BLaER1 treated with 17β-estradiol and CSF1 and Interleukin-3, amounts not matched to agents 10 nM and 100 nM (cell line): ENCODE results near the gene SFTPA1.
"Not testable (repeated sequence)": the region's sequence is repeated elsewhere in the genome, so short reads cannot be mapped to it uniquely, and the experiment has no call there.

Experiments used
- H3K27ac ChIP-seq, 11 experiments: shearing (Covaris generic); formaldehyde crosslinking; 2 replicates each; pipeline ENCODE4 v1.8.1; 2022
- H3K27me3 ChIP-seq, 11 experiments: shearing (Covaris generic); formaldehyde crosslinking; 2 replicates each; pipeline ENCODE4 v1.8.1; 2022
- H3K36me3 ChIP-seq, 11 experiments: shearing (Covaris generic); formaldehyde crosslinking; 2 replicates each; pipeline ENCODE4 v1.8.1; 2022
- H3K4me1 ChIP-seq, 10 experiments: shearing (Covaris generic); formaldehyde crosslinking; 2 replicates each; pipeline ENCODE4 v1.8.1; 2022
- H3K4me2 ChIP-seq, 11 experiments: shearing (Covaris generic); formaldehyde crosslinking; 2 replicates each; pipeline ENCODE4 v1.8.1; 2022
- H3K4me3 ChIP-seq, 10 experiments: shearing (Covaris generic); formaldehyde crosslinking; 2 replicates each; pipeline ENCODE4 v1.8.1; 2022
- H3K9ac ChIP-seq, 11 experiments: shearing (Covaris generic); formaldehyde crosslinking; 2 replicates each; pipeline ENCODE4 v1.8.1; 2022
- H3K9me3 ChIP-seq, 11 experiments: shearing (Covaris generic); formaldehyde crosslinking; replicated peaks in 1 of 11; 2 replicates each; pipeline ENCODE4 v1.8.1; 2022
- H4K20me1 ChIP-seq, 11 experiments: shearing (Covaris generic); formaldehyde crosslinking; 2 replicates each; pipeline ENCODE4 v1.8.1; 2022
- Cebpa-rat ChIP-seq, 11 experiments: shearing (Covaris generic); IDR thresholded peaks; 2 replicates each; pipeline ENCODE4 v1.8.1; 2022

SFTPA1 gene

GRCh38 chr10:79604294-79604693, 6.4 kb upstream of the SFTPA1 start:
- peaks cover 0 to 15% (median 6%) of the 10 kb centered on the region in 11 experiments; a peak in 14 of 22 replicates for H3K9me3 ChIP-seq
- H4K20me1 ChIP-seq = no peaks in the 10 kb centered on the region
- no peak overlapping the region for H3K4me3 ChIP-seq
- no peak overlapping the region for H3K4me2 ChIP-seq
- no peaks in the 10 kb centered on the region for H3K27me3 ChIP-seq
- peaks cover 0 to 9% (median 2%) of the 10 kb centered on the region in 10 experiments; a peak in 5 of 20 replicates for H3K4me1 ChIP-seq
- no peak for TF ChIP-seq Cebpa-rat (IDR thresholded peaks at IDR 0.05)
- no peak overlapping the region for H3K27ac ChIP-seq
- H3K9ac ChIP-seq = no peak overlapping the region
- no peaks in the 10 kb centered on the region for H3K36me3 ChIP-seq

GRCh38 chr10:79605308-79605707, 5.4 kb upstream of the SFTPA1 start:
- Histone ChIP-seq H3K27me3 (no peaks in the 10 kb centered on the region), H3K4me3 (no peak overlapping the region), H3K27ac (no peak overlapping the region), H3K9me3 (peaks cover 0 to 9% (median 0%) of the 10 kb centered on the region in 11 experiments; a peak in 2 of 22 replicates), H3K9ac (no peak overlapping the region), H3K36me3 (no peaks in the 10 kb centered on the region), H4K20me1 (no peaks in the 10 kb centered on the region), H3K4me2 (no peak overlapping the region), H3K4me1 (peaks cover 0 to 11% (median 4%) of the 10 kb centered on the region in 10 experiments; a peak in 16 of 20 replicates)
- no peak for TF ChIP-seq Cebpa-rat (IDR thresholded peaks at IDR 0.05)

- no peaks in the 10 kb centered on the region for H4K20me1 ChIP-seq
- H3K9ac ChIP-seq = no peak overlapping the region
- no peak overlapping the region for H3K4me2 ChIP-seq
- no peaks in the 10 kb centered on the region for H3K36me3 ChIP-seq
- 0 out of 22 replicates have a peak, but pooled peaks cover 0 to under 1% (median 0%) of the 10 kb centered on the region in 11 experiments for H3K9me3 ChIP-seq
- no peak for TF ChIP-seq Cebpa-rat (IDR thresholded peaks at IDR 0.05)
- H3K4me1 ChIP-seq = peaks cover 0 to 11% (median 10%) of the 10 kb centered on the region in 10 experiments; a peak in 17 of 20 replicates
- H3K27ac ChIP-seq = no peak overlapping the region
- H3K27me3 ChIP-seq = no peaks in the 10 kb centered on the region
- no peak overlapping the region for H3K4me3 ChIP-seq
These were observed 2.0 kb upstream of the SFTPA1 start for GRCh38 chr10:79608505-79609375.

DNA sequence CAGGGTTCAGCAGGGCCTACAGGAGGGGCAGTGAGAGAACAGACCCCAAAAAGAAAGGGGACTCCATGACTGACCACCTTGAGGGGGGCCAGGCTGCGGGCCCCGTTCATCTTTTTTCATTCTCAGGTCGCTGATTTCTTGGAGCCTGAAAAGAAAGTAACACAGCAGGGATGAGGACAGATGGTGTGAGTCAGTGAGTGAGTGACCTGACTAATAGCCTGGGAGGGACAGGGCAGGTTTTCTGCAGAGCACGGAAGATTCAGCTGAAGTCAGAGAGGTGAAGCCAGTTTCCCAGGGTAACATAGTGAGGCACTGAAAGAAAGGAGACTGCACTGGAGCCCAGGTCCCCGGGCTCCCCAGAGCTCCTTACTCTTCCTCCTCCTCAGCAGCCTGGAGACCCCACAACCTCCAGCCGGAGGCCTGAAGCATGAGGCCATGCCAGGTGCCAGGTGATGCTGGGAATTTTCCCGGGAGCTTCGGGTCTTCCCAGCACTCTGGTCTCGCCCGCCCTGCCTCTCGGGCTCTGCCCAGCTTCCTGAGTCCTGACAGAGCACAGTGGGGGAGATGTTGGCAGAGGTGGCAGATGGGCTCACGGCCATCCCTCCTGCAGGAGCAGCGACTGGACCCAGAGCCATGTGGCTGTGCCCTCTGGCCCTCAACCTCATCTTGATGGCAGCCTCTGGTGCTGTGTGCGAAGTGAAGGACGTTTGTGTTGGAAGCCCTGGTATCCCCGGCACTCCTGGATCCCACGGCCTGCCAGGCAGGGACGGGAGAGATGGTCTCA, 646 bp downstream of the SFTPA1 start:
- not testable (repeated sequence) for H3K9ac ChIP-seq, H3K36me3 ChIP-seq, H3K4me3 ChIP-seq, H4K20me1 ChIP-seq, H3K9me3 ChIP-seq, H3K27me3 ChIP-seq, H3K27ac ChIP-seq
- H3K4me2 ChIP-seq = peak overlapping the region in 8 of 11 experiments; percentile 35 to 56 (median 41); a peak in 14 of 22 replicates
- H3K4me1 ChIP-seq = peaks cover 0 to 11% (median 10%) of the 10 kb centered on the region in 10 experiments; a peak in 17 of 20 replicates

GRCh38 chr10:79615577-79615976, 4.8 kb downstream of the SFTPA1 start:
- H3K4me1 ChIP-seq = peaks cover 0 to 7% (median 6%) of the 10 kb centered on the region in 10 experiments; a peak in 17 of 20 replicates
- peaks cover 0 to 15% (median 0%) of the 10 kb centered on the region in 11 experiments; a peak in 4 of 22 replicates for H3K9me3 ChIP-seq
- H3K27ac ChIP-seq = no peak overlapping the region
- H3K4me3 ChIP-seq = no peak overlapping the region
- no peaks in the 10 kb centered on the region for H4K20me1 ChIP-seq
- TF ChIP-seq Cebpa-rat (IDR thresholded peaks at IDR 0.05) = no peak
- H3K9ac ChIP-seq = no peak overlapping the region
- no peaks in the 10 kb centered on the region for H3K36me3 ChIP-seq
- no peaks in the 10 kb centered on the region for H3K27me3 ChIP-seq
- H3K4me2 ChIP-seq = no peak overlapping the region

GRCh38 chr10:79616164-79616563, 5.4 kb downstream of the SFTPA1 start:
- Histone ChIP-seq H3K9ac (no peak overlapping the region), H3K27me3 (no peaks in the 10 kb centered on the region), H3K4me1 (peaks cover 0 to 1% (median under 1%) of the 10 kb centered on the region in 10 experiments; a peak in 5 of 20 replicates), H3K4me3 (no peak overlapping the region), H3K4me2 (no peak overlapping the region), H3K36me3 (no peaks in the 10 kb centered on the region), H3K9me3 (peaks cover 0 to 15% (median 0%) of the 10 kb centered on the region in 11 experiments; a peak in 4 of 22 replicates), H4K20me1 (no peaks in the 10 kb centered on the region), H3K27ac (no peak overlapping the region)
- TF ChIP-seq Cebpa-rat (IDR thresholded peaks at IDR 0.05) = no peak

GRCh38 chr10:79623663-79624062, 12.9 kb downstream of the SFTPA1 start:
- not testable (repeated sequence) for H3K9ac ChIP-seq, H3K4me3 ChIP-seq, H3K27me3 ChIP-seq, H3K4me2 ChIP-seq, H3K36me3 ChIP-seq, H4K20me1 ChIP-seq, H3K4me1 ChIP-seq, H3K27ac ChIP-seq
- peaks cover 7 to 25% (median 14%) of the 10 kb centered on the region in 11 experiments; a peak in 19 of 22 replicates for H3K9me3 ChIP-seq

DNA sequence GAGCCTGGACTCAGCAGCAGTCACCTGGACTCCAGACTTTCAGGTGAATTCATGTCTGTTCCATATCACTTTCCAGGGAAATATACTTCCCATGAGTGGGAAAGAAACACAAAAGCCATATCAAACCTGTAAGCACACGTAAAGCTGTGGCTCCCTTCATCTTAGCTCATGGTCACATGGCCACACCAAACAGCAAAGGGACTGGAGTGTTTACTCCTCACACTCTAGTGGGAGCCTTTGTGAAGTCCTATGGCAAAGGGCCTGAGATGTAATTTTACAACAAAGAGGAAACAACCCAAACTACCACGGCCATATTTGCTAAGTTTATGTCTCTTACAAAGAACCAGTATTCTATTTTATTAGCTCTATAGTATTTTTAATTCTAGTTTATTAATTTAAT, 16.3 kb downstream of the SFTPA1 start:
- no peak overlapping the region for H3K27ac ChIP-seq
- no peak overlapping the region for H3K4me3 ChIP-seq
- TF ChIP-seq Cebpa-rat (IDR thresholded peaks at IDR 0.05) = no peak
- H4K20me1 ChIP-seq = no peaks in the 10 kb centered on the region
- no peaks in the 10 kb centered on the region for H3K36me3 ChIP-seq
- H3K9ac ChIP-seq = no peak overlapping the region
- H3K4me2 ChIP-seq = no peak overlapping the region
- H3K9me3 ChIP-seq = peaks cover 7 to 20% (median 12%) of the 10 kb centered on the region in 11 experiments; a peak in 18 of 22 replicates
- no peaks in the 10 kb centered on the region for H3K27me3 ChIP-seq
- peaks cover 0 to 11% (median 0%) of the 10 kb centered on the region in 10 experiments; a peak in 3 of 20 replicates for H3K4me1 ChIP-seq

DNA sequence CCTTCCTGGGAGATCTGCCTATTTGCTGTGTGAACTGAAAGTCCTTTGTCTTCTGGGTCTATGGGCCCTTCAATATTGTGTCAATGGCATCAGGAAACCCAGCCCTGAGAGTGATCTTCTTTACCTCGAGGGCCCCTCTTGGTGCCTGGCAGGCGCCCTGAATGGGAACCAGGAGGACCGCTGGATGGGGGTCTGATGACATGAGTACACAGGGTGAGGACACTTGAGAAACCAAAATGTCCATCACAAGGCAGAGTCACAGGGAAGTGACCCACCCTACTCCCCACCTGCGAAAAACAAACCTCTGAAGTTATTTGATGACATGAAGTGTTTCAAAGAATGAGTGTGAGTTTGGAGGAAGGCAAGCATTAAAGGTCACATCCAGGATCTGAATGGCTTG, 17.3 kb downstream of the SFTPA1 start:
- Histone ChIP-seq H3K4me3 (no peak overlapping the region), H3K9ac (no peak overlapping the region), H3K27ac (no peak overlapping the region), H3K36me3 (no peaks in the 10 kb centered on the region), H3K4me1 (peaks cover 0 to 11% (median 0%) of the 10 kb centered on the region in 10 experiments; a peak in 3 of 20 replicates), H3K9me3 (peaks cover 6 to 17% (median 11%) of the 10 kb centered on the region in 11 experiments; a peak in 17 of 22 replicates), H3K4me2 (no peak overlapping the region), H4K20me1 (no peaks in the 10 kb centered on the region), H3K27me3 (no peaks in the 10 kb centered on the region)
- no peak for TF ChIP-seq Cebpa-rat (IDR thresholded peaks at IDR 0.05)
